HepG2 (cell line): ENCODE data around the gene CD3D. TPM values are rescaled to one million over a fixed set of nuclear protein-coding genes. Genes with fewer than 3 reads are reported as not detected.

Source experiments
- ARID4A ChIP-seq: sonication (generic); formaldehyde crosslinking; IDR thresholded peaks from 2 replicates; pipeline ENCODE4 v1.5.0; 2020; ENCODE audit warnings: mild to moderate bottlenecking, missing genetic modification reagents, borderline replicate concordance
- GATAD2A ChIP-seq: IDR thresholded peaks from 2 replicates; pipeline ENCODE4 v1.6.1; 2016
- HOXA9 ChIP-seq: sonication (generic); formaldehyde crosslinking; IDR thresholded peaks from 2 replicates; pipeline ENCODE4 v1.8.1; 2022; ENCODE audit warnings: missing genetic modification reagents, mild to moderate bottlenecking, moderate library complexity, borderline replicate concordance
- MXD4 ChIP-seq: IDR thresholded peaks from 2 replicates; pipeline ENCODE4 v1.6.1; 2016; ENCODE audit warnings: mild to moderate bottlenecking, missing biosample characterization, missing genetic modification reagents
- PHF20 ChIP-seq: sonication (generic); formaldehyde crosslinking; IDR thresholded peaks from 2 replicates; pipeline ENCODE4 v1.5.0; 2020; ENCODE audit warnings: mild to moderate bottlenecking, missing genetic modification reagents
- RBFOX2 ChIP-seq: fragments of 200-400 bp; formaldehyde crosslinking; IDR thresholded peaks from 2 replicates; pipeline ENCODE4 v1.6.1; 2017; ENCODE audit warnings: low read depth, mild to moderate bottlenecking, low read length
- RXRA ChIP-seq: sonication (generic); formaldehyde crosslinking; IDR thresholded peaks from 2 replicates; pipeline ENCODE4 v1.5.1; 2020; ENCODE audit warnings: missing genetic modification reagents
- SALL2 ChIP-seq: sonication (generic); formaldehyde crosslinking; IDR thresholded peaks from 2 replicates; pipeline ENCODE4 v1.8.1; 2023; ENCODE audit warnings: mild to moderate bottlenecking, missing genetic modification reagents, inconsistent platforms
- SMARCE1 ChIP-seq: fragments of 450-650 bp; IDR thresholded peaks from 2 replicates; pipeline ENCODE4 v1.6.1; 2017; ENCODE audit warnings: borderline replicate concordance
- TBX3 ChIP-seq: fragments of 450-650 bp; IDR thresholded peaks from 2 replicates; pipeline ENCODE4 v1.6.1; 2017; ENCODE audit warnings: antibody characterized with exemption, mild to moderate bottlenecking, inconsistent platforms, borderline replicate concordance
- TCF12 ChIP-seq, 2 experiments: fragments of 450-650 bp in 1 of 2; sonication (generic) in 1 of 2; formaldehyde crosslinking in 1 of 2; IDR thresholded peaks; 2 replicates each; pipeline versions ENCODE4 v1.6.1 to v1.8.0; 2017 to 2022; ENCODE audit warnings: antibody characterized with exemption in 1 of 2, mild to moderate bottlenecking in 1 of 2, missing genetic modification reagents in 1 of 2, moderate library complexity in 1 of 2
- TRIM24 ChIP-seq: sonication (generic); formaldehyde crosslinking; IDR thresholded peaks from 2 replicates; pipeline ENCODE4 v1.8.0; 2022; ENCODE audit warnings: mild to moderate bottlenecking, missing genetic modification reagents
- ZNF275 ChIP-seq: sonication (generic); formaldehyde crosslinking; IDR thresholded peaks from 2 replicates; pipeline ENCODE4 v1.8.0; 2022; ENCODE audit warnings: missing genetic modification reagents, mild to moderate bottlenecking, inconsistent platforms, borderline replicate concordance
- ZNF280D ChIP-seq: sonication (generic); formaldehyde crosslinking; IDR thresholded peaks from 2 replicates; pipeline ENCODE4 v1.5.1; 2020; ENCODE audit warnings: mild to moderate bottlenecking, missing genetic modification reagents
- ZNF326 ChIP-seq: sonication (generic); formaldehyde crosslinking; IDR thresholded peaks from 2 replicates; pipeline ENCODE4 v1.4.0; 2020; ENCODE audit warnings: missing genetic modification reagents, borderline replicate concordance
- ZNF414 ChIP-seq: sonication (generic); formaldehyde crosslinking; IDR thresholded peaks from 2 replicates; pipeline ENCODE4 v1.5.0; 2020; ENCODE audit warnings: missing genetic modification reagents
- ZNF557 ChIP-seq: sonication (generic); formaldehyde crosslinking; IDR thresholded peaks from 2 replicates; pipeline ENCODE4 v1.4.0; 2020; ENCODE audit warnings: missing genetic modification reagents
- ZNF839 ChIP-seq: sonication (generic); formaldehyde crosslinking; IDR thresholded peaks from 2 replicates; pipeline ENCODE4 v1.4.0; 2020; ENCODE audit warnings: missing genetic modification reagents, mild to moderate bottlenecking, borderline replicate concordance
- polyA plus RNA-seq, 8 experiments: library from polyadenylated mRNA; depleted of rRNA in 3 of 8; stranded (reverse) in 7 of 8; unstranded in 1 of 8; fragments of >200 nt; fragmentation: Illumina TruSeq in 4 of 8; extraction: Trizol in 4 of 8; gene quantifications; 2 replicates each; pipeline versions ENCODE4 v1.2.1 to v1.2.3, GENCODE V29; 2011 to 2016; ENCODE audit warnings: low read depth in 4 of 8, missing spikeins in 1 of 8, mixed read lengths in 1 of 8; ENCODE audit not compliant: insufficient read depth in 1 of 8
- total RNA-seq, 5 experiments: library from RNA; depleted of rRNA; stranded (reverse); fragments of >200 nt; fragmentation: Illumina TruSeq; extraction: Trizol; gene quantifications; 2 replicates each; pipeline ENCODE4 v1.2.3, GENCODE V29; 2016; ENCODE audit warnings: low read depth in 1 of 5
- TF ChIP-seq, protein P1 (sequence below): sonication (generic); formaldehyde crosslinking; IDR thresholded peaks from 2 replicates; pipeline ENCODE4 v1.9.0; 2021; ENCODE audit warnings: missing genetic modification reagents, borderline replicate concordance
- TF ChIP-seq, protein P2 (sequence below): sonication (generic); formaldehyde crosslinking; IDR thresholded peaks from 2 replicates; pipeline ENCODE4 v1.5.0; 2020; ENCODE audit warnings: mild to moderate bottlenecking, low read depth, missing genetic modification reagents, borderline replicate concordance

The CD3D gene
- total and polyA plus RNA-seq, 2 of the 13 experiments (the other 11 are each of a cell fraction or from before 2014, with no cell fraction given): 0.66 to 6.6 TPM

DNA sequence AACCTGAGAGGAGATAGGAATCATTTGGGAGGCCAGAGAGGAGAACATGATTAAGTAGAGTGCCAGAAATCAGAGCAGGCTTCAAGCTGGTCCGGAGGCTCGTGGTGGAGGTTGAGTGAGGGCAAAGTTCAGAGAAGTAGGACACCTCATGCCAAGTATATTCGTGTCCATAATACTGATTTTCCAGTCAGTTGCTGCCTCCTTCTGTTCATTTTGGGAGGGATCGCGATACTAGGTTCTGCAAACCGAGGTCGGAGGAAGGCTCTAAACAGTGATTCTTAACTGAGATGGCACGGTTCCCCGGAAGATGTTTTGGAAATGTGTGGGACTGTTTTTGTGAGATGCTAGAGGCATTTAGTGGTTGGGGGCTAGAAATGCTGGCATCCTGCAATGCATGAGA is 51.6 kb downstream of the CD3D start (continued):
- TF ChIP-seq ZNF275 (CRISPR knock-in tag) (no peak), TBX3 (no peak), ZNF414 (CRISPR knock-in tag) (no peak), PHF20 (CRISPR knock-in tag) (no peak), ZNF557 (CRISPR knock-in tag) (no peak), GATAD2A (CRISPR knock-in tag) (peak; percentile 53), SALL2 (no peak), HOXA9 (CRISPR knock-in tag) (no peak), ARID4A (CRISPR knock-in tag) (no peak), ZNF280D (CRISPR knock-in tag) (no peak), TCF12 (IDR thresholded peaks at IDR 0.05) (no peak), TCF12 (CRISPR knock-in tag; IDR thresholded peaks at IDR 0.05) (no peak), MXD4 (CRISPR knock-in tag) (0 out of 2 replicates have a peak, but pooled peaks have one; percentile 37), SMARCE1 (no peak), ZNF839 (CRISPR knock-in tag) (no peak), RXRA (CRISPR knock-in tag) (no peak; the same call in 1 of the 2 replicates), RBFOX2 (no peak), ZNF326 (CRISPR knock-in tag) (no peak), TRIM24 (CRISPR knock-in tag) (no peak)
- TF ChIP-seq, protein P1, sequence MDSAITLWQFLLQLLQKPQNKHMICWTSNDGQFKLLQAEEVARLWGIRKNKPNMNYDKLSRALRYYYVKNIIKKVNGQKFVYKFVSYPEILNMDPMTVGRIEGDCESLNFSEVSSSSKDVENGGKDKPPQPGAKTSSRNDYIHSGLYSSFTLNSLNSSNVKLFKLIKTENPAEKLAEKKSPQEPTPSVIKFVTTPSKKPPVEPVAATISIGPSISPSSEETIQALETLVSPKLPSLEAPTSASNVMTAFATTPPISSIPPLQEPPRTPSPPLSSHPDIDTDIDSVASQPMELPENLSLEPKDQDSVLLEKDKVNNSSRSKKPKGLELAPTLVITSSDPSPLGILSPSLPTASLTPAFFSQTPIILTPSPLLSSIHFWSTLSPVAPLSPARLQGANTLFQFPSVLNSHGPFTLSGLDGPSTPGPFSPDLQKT (CRISPR knock-in tag): no peak
- TF ChIP-seq, protein P2, sequence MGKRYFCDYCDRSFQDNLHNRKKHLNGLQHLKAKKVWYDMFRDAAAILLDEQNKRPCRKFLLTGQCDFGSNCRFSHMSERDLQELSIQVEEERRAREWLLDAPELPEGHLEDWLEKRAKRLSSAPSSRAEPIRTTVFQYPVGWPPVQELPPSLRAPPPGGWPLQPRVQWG (CRISPR knock-in tag): no peak
